Astrocyte (in vitro differentiated cells and primary cell): ENCODE results near the gene LBHD1. TPM values are rescaled to one million over a fixed set of nuclear protein-coding genes. Genes with fewer than 3 reads are reported as not detected.

Experiments
- DNase-seq: peaks from one replicate; pipeline ENCODE4 v3.0.0-alpha.2; 2010; ENCODE audit warnings: low read depth
- FAIRE-seq: peaks from 2 replicates; lab custom pipeline; 2011; peaks lifted over from hg19 to GRCh38; lab: Jason Lieb, UNC
- H2AFZ ChIP-seq: 2 replicates; pipeline ENCODE4 v1.6.0; 2012; ENCODE audit warnings: low read depth, low read length, inconsistent platforms
- H3K27ac ChIP-seq: 2 replicates; pipeline ENCODE4 v1.5.1; 2011; ENCODE audit warnings: low read depth, low read length, inconsistent platforms
- H3K27me3 ChIP-seq: 2 replicates; pipeline ENCODE4 v1.6.0; 2011; ENCODE audit warnings: low read length, inconsistent platforms; ENCODE audit not compliant: insufficient read depth
- H3K36me3 ChIP-seq: 2 replicates; pipeline ENCODE4 v1.5.1; 2011; ENCODE audit warnings: low read length, inconsistent platforms; ENCODE audit not compliant: insufficient read depth
- H3K4me1 ChIP-seq: 2 replicates; pipeline ENCODE4 v1.5.1; 2011; ENCODE audit warnings: low read length, inconsistent platforms; ENCODE audit not compliant: insufficient read depth
- H3K4me2 ChIP-seq: 2 replicates; pipeline ENCODE4 v1.6.0; 2012; ENCODE audit warnings: low read length, inconsistent platforms
- H3K4me3 ChIP-seq: 2 replicates; pipeline ENCODE4 v1.5.1; 2011; ENCODE audit warnings: low read depth, mild to moderate bottlenecking, low read length, inconsistent platforms; ENCODE audit not compliant: insufficient read depth
- H3K79me2 ChIP-seq: 2 replicates; pipeline ENCODE4 v1.6.0; 2012; ENCODE audit warnings: mild to moderate bottlenecking, low read length, inconsistent platforms; ENCODE audit not compliant: insufficient read depth
- H3K9ac ChIP-seq: 2 replicates; pipeline ENCODE4 v1.6.0; 2012; ENCODE audit warnings: mild to moderate bottlenecking, low read length, inconsistent platforms
- H3K9me3 ChIP-seq: 2 replicates; pipeline ENCODE4 v1.5.1; 2012; ENCODE audit warnings: low read depth, mild to moderate bottlenecking, low read length, inconsistent platforms; ENCODE audit not compliant: insufficient read depth
- H4K20me1 ChIP-seq: 2 replicates; pipeline ENCODE4 v1.6.0; 2012; ENCODE audit warnings: low read length, inconsistent platforms; ENCODE audit not compliant: insufficient read depth
- H3K27ac Mint-ChIP-seq: one replicate; pipeline ENCODE4 v1.8.0; 2021; ENCODE audit warnings: mild to moderate bottlenecking, mixed read lengths; ENCODE audit not compliant: unreplicated experiment
- H3K27me3 Mint-ChIP-seq: one replicate; pipeline ENCODE4 v1.8.0; 2021; ENCODE audit warnings: low read depth, mixed read lengths; ENCODE audit not compliant: unreplicated experiment
- H3K36me3 Mint-ChIP-seq: one replicate; pipeline ENCODE4 v1.8.0; 2021; ENCODE audit warnings: low read depth, mixed read lengths; ENCODE audit not compliant: unreplicated experiment
- H3K4me1 Mint-ChIP-seq: one replicate; pipeline ENCODE4 v1.8.0; 2021; ENCODE audit warnings: low read depth, mixed read lengths; ENCODE audit not compliant: unreplicated experiment
- H3K4me3 Mint-ChIP-seq: one replicate; pipeline ENCODE4 v1.8.0; 2021; ENCODE audit warnings: mild to moderate bottlenecking, moderate library complexity, mixed read lengths; ENCODE audit not compliant: unreplicated experiment
- H3K9me3 Mint-ChIP-seq: one replicate; pipeline ENCODE4 v1.8.0; 2021; ENCODE audit warnings: mild to moderate bottlenecking, mixed read lengths; ENCODE audit not compliant: unreplicated experiment
- CTCF ChIP-seq: IDR thresholded peaks from 2 replicates; pipeline ENCODE4 v1.5.1; 2011; ENCODE audit warnings: low read depth, mild to moderate bottlenecking, inconsistent platforms, low read length, moderate library complexity; ENCODE audit not compliant: insufficient read depth
- EZH2 ChIP-seq: IDR thresholded peaks from 2 replicates; pipeline ENCODE4 v1.6.1; 2012; ENCODE audit warnings: mild to moderate bottlenecking, low read length, inconsistent platforms; ENCODE audit not compliant: insufficient read depth
- total RNA-seq: library from RNA; stranded (reverse); gene quantifications from 2 replicates; pipeline ENCODE4 v1.2.1, GENCODE V29; 2021

The LBHD1 gene
- total RNA-seq, 1 donor from 2014 or later, result 8.0 TPM

GRCh38 chr11:62645671-62645945 lies 26.5 kb downstream of the LBHD1 start:
- no peaks in the 10 kb centered on the region for H3K27me3 Mint-ChIP-seq
- H3K9me3 ChIP-seq, result no peaks in the 10 kb centered on the region
- H3K9ac ChIP-seq, result peak overlapping the region; percentile 100
- peaks cover 5% of the 10 kb centered on the region for H3K4me1 Mint-ChIP-seq
- peak overlapping the region; percentile 93 for H3K4me2 ChIP-seq
- FAIRE-seq (no peak), DNase-seq (no peak)
- H3K27ac Mint-ChIP-seq, result peak overlapping the region; percentile 93
- peak overlapping the region; percentile 98 for H3K27ac ChIP-seq
- no peaks in the 10 kb centered on the region for H3K27me3 ChIP-seq
- peak overlapping the region; percentile 67 for H2AFZ ChIP-seq
- H3K79me2 ChIP-seq, result peaks cover 77% of the 10 kb centered on the region
- peaks cover 2% of the 10 kb centered on the region for H3K36me3 Mint-ChIP-seq
- peak overlapping the region; percentile 98 for H3K4me3 Mint-ChIP-seq
- peak overlapping the region; percentile 96 for H3K4me3 ChIP-seq
- peaks cover 19% of the 10 kb centered on the region for H3K36me3 ChIP-seq
- peaks cover 29% of the 10 kb centered on the region for H4K20me1 ChIP-seq
- H3K4me1 ChIP-seq, result peaks cover 3% of the 10 kb centered on the region
- H3K9me3 Mint-ChIP-seq, result no peaks in the 10 kb centered on the region
- TF ChIP-seq EZH2 (no peak), CTCF (no peak)

GRCh38 chr11:62644220-62644619 lies 27.8 kb downstream of the LBHD1 start:
- no peak overlapping the region for H2AFZ ChIP-seq
- H3K9me3 ChIP-seq, result no peaks in the 10 kb centered on the region
- peaks cover 77% of the 10 kb centered on the region for H3K79me2 ChIP-seq
- peaks cover 7% of the 10 kb centered on the region for H3K36me3 Mint-ChIP-seq
- H3K27ac Mint-ChIP-seq, result peak overlapping the region; percentile 26
- peaks cover 3% of the 10 kb centered on the region for H3K4me1 ChIP-seq
- H3K4me2 ChIP-seq, result no peak overlapping the region
- no peak overlapping the region for H3K9ac ChIP-seq
- peaks cover 20% of the 10 kb centered on the region for H3K36me3 ChIP-seq
- no peak for TF ChIP-seq EZH2
- TF ChIP-seq CTCF, result no peak
- H3K27ac ChIP-seq, result no peak overlapping the region
- DNase-seq (no peak), FAIRE-seq (no peak)
- peaks cover 35% of the 10 kb centered on the region for H4K20me1 ChIP-seq
- H3K27me3 ChIP-seq, result no peaks in the 10 kb centered on the region
- no peaks in the 10 kb centered on the region for H3K9me3 Mint-ChIP-seq
- H3K4me1 Mint-ChIP-seq, result peaks cover 5% of the 10 kb centered on the region
- no peaks in the 10 kb centered on the region for H3K27me3 Mint-ChIP-seq
- no peak overlapping the region for H3K4me3 Mint-ChIP-seq
- H3K4me3 ChIP-seq, result no peak overlapping the region

- TF ChIP-seq EZH2 (no peak), CTCF (no peak)
- DNase-seq, result no peak
- Histone ChIP-seq H3K4me2 (no peak overlapping the region), H3K36me3 (peaks cover 65% of the 10 kb centered on the region), H2AFZ (no peak overlapping the region), H3K9ac (no peak overlapping the region), H3K4me1 (no peaks in the 10 kb centered on the region), H3K27ac (no peak overlapping the region), H3K4me3 (no peak overlapping the region), H4K20me1 (peaks cover 28% of the 10 kb centered on the region), H3K79me2 (peaks cover 9% of the 10 kb centered on the region), H3K9me3 (no peaks in the 10 kb centered on the region), H3K27me3 (no peaks in the 10 kb centered on the region)
- H3K27me3 Mint-ChIP-seq, result no peaks in the 10 kb centered on the region
- H3K4me1 Mint-ChIP-seq, result no peaks in the 10 kb centered on the region
- no peak for FAIRE-seq
- peaks cover 31% of the 10 kb centered on the region for H3K36me3 Mint-ChIP-seq
- H3K4me3 Mint-ChIP-seq, result no peak overlapping the region
- no peak overlapping the region for H3K27ac Mint-ChIP-seq
- no peaks in the 10 kb centered on the region for H3K9me3 Mint-ChIP-seq
Observed at GRCh38 chr11:62632492-62632891, 39.6 kb downstream of the LBHD1 start.
